Measurements from ENCODE around the gene CSRNP2. TPM values are rescaled to one million over a fixed set of nuclear protein-coding genes. Genes with fewer than 3 reads are reported as not detected.

Gene CSRNP2
- total RNA-seq, 1 experiment from 2014 or later = 33.7 TPM

DNA sequence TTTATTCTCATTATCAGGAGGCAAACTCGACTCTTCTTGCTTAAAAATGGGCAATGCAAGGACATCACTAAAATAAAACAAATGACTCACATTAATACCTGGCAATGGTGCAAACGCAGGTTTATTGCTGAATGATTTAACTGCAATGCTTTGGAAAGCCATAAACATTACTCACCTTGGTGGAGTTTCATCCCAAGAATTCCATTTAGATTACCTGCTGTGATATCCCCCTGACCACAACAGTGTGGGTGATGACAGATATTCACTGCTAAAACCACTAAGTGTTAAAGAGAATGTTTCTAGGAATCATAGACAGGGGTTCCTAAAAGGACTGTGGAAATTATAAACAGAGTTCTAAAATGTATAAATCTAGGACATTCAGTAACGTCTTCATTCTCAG lies 35.3 kb upstream of the CSRNP2 start:
- CTCF ChIA-PET = no interaction called here
- H3K27me3 Mint-ChIP-seq (ENCODE audit: low read depth) = no peaks in the 10 kb centered on the region
- POLR2A ChIA-PET = no interaction called here
- no peaks in the 10 kb centered on the region for H3K4me1 Mint-ChIP-seq
- no peak for DNase-seq (ENCODE audit: low spot score)
- H3K27ac Mint-ChIP-seq = no peak overlapping the region
- no peak for ATAC-seq
- peaks cover 33% of the 10 kb centered on the region for H3K36me3 Mint-ChIP-seq
- no peak for TF ChIP-seq ZNF317 (CRISPR knock-in tag; IDR thresholded peaks at IDR 0.05; ENCODE audit: borderline replicate concordance, low read depth)
- no peak for TF ChIP-seq GTF2I (CRISPR knock-in tag; conservative IDR thresholded peaks at IDR 0.05)
- TF ChIP-seq, protein P1, sequence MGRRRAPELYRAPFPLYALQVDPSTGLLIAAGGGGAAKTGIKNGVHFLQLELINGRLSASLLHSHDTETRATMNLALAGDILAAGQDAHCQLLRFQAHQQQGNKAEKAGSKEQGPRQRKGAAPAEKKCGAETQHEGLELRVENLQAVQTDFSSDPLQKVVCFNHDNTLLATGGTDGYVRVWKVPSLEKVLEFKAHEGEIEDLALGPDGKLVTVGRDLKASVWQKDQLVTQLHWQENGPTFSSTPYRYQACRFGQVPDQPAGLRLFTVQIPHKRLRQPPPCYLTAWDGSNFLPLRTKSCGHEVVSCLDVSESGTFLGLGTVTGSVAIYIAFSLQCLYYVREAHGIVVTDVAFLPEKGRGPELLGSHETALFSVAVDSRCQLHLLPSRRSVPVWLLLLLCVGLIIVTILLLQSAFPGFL (CRISPR knock-in tag; IDR thresholded peaks at IDR 0.05; ENCODE audit: borderline replicate concordance) = no peak
- TF ChIP-seq EMX1 (CRISPR knock-in tag; IDR thresholded peaks at IDR 0.05) = no peak
- TF ChIP-seq, protein P2, sequence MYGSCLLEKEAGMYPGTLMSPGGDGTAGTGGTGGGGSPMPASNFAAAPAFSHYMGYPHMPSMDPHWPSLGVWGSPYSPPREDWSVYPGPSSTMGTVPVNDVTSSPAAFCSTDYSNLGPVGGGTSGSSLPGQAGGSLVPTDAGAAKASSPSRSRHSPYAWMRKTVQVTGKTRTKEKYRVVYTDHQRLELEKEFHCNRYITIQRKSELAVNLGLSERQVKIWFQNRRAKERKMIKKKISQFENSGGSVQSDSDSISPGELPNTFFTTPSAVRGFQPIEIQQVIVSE (CRISPR knock-in tag; IDR thresholded peaks at IDR 0.05; ENCODE audit: borderline replicate concordance) = no peak
- H3K9me3 Mint-ChIP-seq = no peaks in the 10 kb centered on the region
- no peak overlapping the region for H3K4me3 Mint-ChIP-seq

DNA sequence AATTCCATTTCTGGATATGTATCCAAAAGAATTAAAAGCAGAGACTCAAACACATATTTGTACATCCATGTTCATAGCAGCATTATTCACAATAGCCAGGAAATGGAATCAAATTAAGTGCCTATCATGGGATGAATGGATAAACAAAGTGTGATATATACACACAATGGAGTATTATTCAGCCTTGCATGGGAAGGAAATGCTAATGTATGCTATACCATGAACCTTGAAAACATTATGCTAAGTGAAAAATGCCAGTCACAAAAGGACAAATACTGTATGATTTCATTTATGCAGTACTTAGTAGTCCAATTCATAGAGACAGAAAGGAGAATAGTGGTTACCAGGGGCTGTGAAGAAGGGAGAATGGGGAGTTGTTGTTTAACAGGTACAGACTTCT lies 32.1 kb upstream of the CSRNP2 start:
- ATAC-seq (no peak), DNase-seq (ENCODE audit: low spot score) (no peak)
- ChIA-PET POLR2A (interaction anchor here (0.6 kb wide), 1 partner anchor 1785 kb away, joined by 4 read pairs; no protein-coding TSS in a partner anchor), CTCF (interaction anchor here (0.6 kb wide), 1 partner anchor 939 kb away, joined by 3 read pairs; no protein-coding TSS in a partner anchor)
- peaks cover 53% of the 10 kb centered on the region for H3K36me3 Mint-ChIP-seq
- no peak overlapping the region for H3K4me3 Mint-ChIP-seq
- no peaks in the 10 kb centered on the region for H3K4me1 Mint-ChIP-seq
- H3K9me3 Mint-ChIP-seq = no peaks in the 10 kb centered on the region
- TF ChIP-seq NFE2L1 (CRISPR knock-in tag; IDR thresholded peaks at IDR 0.05) (no peak), HMGA2 (CRISPR knock-in tag; IDR thresholded peaks at IDR 0.05) (no peak), MXD4 (CRISPR knock-in tag; IDR thresholded peaks at IDR 0.05; ENCODE audit: borderline replicate concordance) (no peak)
- no peak overlapping the region for H3K27ac Mint-ChIP-seq
- no peaks in the 10 kb centered on the region for H3K27me3 Mint-ChIP-seq (ENCODE audit: low read depth)

DNA sequence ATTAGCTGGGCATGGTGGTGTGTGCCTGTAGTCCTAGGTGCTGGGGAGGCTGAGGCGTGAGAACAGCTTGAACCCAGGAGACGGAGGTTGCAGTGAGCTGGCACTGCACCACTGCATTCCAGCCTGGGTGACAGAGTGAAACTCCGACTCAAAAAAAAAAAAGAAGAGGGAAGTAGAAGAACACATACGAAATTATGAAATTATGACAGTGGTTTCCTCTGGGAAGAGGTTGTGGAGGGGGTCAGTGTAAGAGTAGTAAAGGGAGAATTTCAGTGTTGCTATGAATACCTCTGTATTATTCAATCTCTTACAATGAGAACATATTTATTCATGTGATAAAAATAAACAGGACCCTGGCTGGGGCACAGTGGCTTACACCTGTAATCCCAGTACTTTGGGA lies 24.7 kb upstream of the CSRNP2 start:
- H3K4me3 Mint-ChIP-seq = no peak overlapping the region
- ATAC-seq = no peak
- ChIA-PET CTCF (no interaction called here), POLR2A (no interaction called here)
- no peak for DNase-seq (ENCODE audit: low spot score)
- H3K27ac Mint-ChIP-seq = no peak overlapping the region
- H3K4me1 Mint-ChIP-seq = no peaks in the 10 kb centered on the region
- H3K27me3 Mint-ChIP-seq (ENCODE audit: low read depth) = no peaks in the 10 kb centered on the region
- TF ChIP-seq OVOL2 (CRISPR knock-in tag; IDR thresholded peaks at IDR 0.05; ENCODE audit: borderline replicate concordance) (no peak), JUN (CRISPR knock-in tag; IDR thresholded peaks at IDR 0.05) (no peak), ZNF416 (CRISPR knock-in tag; IDR thresholded peaks at IDR 0.05) (no peak), TEAD4 (CRISPR knock-in tag; IDR thresholded peaks at IDR 0.05) (no peak), NR1H2 (CRISPR knock-in tag; IDR thresholded peaks at IDR 0.05) (no peak)
- TF ChIP-seq, protein P3, sequence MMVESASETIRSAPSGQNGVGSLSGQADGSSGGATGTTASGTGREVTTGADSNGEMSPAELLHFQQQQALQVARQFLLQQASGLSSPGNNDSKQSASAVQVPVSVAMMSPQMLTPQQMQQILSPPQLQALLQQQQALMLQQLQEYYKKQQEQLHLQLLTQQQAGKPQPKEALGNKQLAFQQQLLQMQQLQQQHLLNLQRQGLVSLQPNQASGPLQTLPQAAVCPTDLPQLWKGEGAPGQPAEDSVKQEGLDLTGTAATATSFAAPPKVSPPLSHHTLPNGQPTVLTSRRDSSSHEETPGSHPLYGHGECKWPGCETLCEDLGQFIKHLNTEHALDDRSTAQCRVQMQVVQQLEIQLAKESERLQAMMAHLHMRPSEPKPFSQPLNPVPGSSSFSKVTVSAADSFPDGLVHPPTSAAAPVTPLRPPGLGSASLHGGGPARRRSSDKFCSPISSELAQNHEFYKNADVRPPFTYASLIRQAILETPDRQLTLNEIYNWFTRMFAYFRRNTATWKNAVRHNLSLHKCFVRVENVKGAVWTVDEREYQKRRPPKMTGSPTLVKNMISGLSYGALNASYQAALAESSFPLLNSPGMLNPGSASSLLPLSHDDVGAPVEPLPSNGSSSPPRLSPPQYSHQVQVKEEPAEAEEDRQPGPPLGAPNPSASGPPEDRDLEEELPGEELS (CRISPR knock-in tag; IDR thresholded peaks at IDR 0.05) = no peak
- peaks cover 62% of the 10 kb centered on the region for H3K36me3 Mint-ChIP-seq
- no peaks in the 10 kb centered on the region for H3K9me3 Mint-ChIP-seq

DNA sequence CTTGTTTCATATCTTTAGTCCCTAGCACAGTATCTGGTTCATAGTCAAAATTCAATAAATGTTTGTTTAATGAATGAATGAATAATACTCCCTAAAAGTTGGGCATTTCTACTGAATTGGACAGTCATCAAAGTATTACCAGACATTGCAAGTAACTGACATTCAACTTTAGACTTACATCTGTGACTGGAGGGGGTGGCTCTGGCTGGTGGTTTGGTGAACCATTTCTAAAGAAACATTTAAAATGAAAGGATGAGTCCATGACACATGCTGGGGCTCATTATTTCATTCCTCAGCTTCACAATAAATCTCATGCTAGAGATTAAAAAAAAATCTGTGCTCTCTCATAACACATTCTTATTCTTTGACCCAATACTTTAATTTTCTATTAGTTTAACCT lies 20.6 kb upstream of the CSRNP2 start:
- POLR2A ChIA-PET = no interaction called here
- no peaks in the 10 kb centered on the region for H3K27me3 Mint-ChIP-seq (ENCODE audit: low read depth)
- ATAC-seq (no peak), DNase-seq (ENCODE audit: low spot score) (no peak)
- no peaks in the 10 kb centered on the region for H3K4me1 Mint-ChIP-seq
- CTCF ChIA-PET = no interaction called here
- peaks cover 71% of the 10 kb centered on the region for H3K36me3 Mint-ChIP-seq
- no peak overlapping the region for H3K4me3 Mint-ChIP-seq
- H3K27ac Mint-ChIP-seq = no peak overlapping the region
- H3K9me3 Mint-ChIP-seq = no peaks in the 10 kb centered on the region
- TF ChIP-seq, protein P4, sequence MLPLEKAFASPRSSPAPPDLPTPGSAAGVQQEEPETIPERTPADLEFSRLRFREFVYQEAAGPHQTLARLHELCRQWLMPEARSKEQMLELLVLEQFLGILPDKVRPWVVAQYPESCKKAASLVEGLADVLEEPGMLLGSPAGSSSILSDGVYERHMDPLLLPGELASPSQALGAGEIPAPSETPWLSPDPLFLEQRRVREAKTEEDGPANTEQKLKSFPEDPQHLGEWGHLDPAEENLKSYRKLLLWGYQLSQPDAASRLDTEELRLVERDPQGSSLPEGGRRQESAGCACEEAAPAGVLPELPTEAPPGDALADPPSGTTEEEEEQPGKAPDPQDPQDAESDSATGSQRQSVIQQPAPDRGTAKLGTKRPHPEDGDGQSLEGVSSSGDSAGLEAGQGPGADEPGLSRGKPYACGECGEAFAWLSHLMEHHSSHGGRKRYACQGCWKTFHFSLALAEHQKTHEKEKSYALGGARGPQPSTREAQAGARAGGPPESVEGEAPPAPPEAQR (CRISPR knock-in tag; IDR thresholded peaks at IDR 0.05) = no peak
- TF ChIP-seq TEAD4 (CRISPR knock-in tag; IDR thresholded peaks at IDR 0.05) = no peak
- TF ChIP-seq SMAD3 (CRISPR knock-in tag; IDR thresholded peaks at IDR 0.05; ENCODE audit: borderline replicate concordance) = no peak
- TF ChIP-seq, protein P1 (CRISPR knock-in tag; IDR thresholded peaks at IDR 0.05; ENCODE audit: borderline replicate concordance) = no peak
- TF ChIP-seq GABPB1 (CRISPR knock-in tag; IDR thresholded peaks at IDR 0.05) = no peak
- TF ChIP-seq, protein P5, sequence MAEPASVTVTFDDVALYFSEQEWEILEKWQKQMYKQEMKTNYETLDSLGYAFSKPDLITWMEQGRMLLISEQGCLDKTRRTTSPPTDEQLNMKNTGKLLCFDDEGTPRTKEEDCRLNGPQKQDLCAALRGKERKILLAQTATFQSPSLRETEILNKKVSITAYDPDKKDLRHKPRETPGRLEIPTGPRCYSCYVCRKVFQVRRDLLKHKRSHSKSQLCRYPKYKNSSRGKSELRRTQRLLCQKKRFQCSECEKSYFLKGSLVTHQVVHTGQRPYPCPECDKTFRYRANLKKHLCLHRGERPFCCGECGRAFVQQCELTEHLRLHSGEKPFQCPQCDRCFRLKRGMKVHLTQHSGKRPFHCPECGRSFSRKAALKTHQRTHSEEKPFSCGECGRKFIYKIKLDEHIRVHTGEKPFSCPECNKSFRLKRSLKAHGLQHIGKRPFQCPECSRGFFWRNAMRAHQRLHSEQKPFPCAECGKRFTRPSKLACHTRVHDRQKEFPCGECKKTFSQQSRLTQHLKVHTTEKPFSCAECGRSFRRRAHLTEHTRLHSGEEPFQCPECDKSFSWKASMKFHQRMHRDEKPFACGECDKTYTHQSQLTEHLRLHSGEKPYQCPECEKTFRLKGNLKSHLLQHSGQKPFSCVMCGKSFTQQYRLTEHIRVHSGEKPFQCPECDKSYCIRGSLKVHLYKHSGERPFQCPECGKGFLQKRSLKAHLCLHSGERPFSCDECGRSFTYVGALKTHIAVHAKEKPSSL (CRISPR knock-in tag; conservative IDR thresholded peaks at IDR 0.05) = no peak
- TF ChIP-seq, protein P6, sequence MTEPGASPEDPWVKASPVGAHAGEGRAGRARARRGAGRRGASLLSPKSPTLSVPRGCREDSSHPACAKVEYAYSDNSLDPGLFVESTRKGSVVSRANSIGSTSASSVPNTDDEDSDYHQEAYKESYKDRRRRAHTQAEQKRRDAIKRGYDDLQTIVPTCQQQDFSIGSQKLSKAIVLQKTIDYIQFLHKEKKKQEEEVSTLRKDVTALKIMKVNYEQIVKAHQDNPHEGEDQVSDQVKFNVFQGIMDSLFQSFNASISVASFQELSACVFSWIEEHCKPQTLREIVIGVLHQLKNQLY (CRISPR knock-in tag; IDR thresholded peaks at IDR 0.05) = no peak
- no peak for TF ChIP-seq SMAD4 (CRISPR knock-in tag; IDR thresholded peaks at IDR 0.05)
